ENCODE results near the gene ZNF345. TPM values are rescaled to one million over a fixed set of nuclear protein-coding genes. Genes with fewer than 3 reads are reported as not detected.

ZNF345 gene
- 0.06 and 1.8 TPM in 2 replicates for total RNA-seq (2014; rRNA removed; shearing (Covaris generic))

DNA sequence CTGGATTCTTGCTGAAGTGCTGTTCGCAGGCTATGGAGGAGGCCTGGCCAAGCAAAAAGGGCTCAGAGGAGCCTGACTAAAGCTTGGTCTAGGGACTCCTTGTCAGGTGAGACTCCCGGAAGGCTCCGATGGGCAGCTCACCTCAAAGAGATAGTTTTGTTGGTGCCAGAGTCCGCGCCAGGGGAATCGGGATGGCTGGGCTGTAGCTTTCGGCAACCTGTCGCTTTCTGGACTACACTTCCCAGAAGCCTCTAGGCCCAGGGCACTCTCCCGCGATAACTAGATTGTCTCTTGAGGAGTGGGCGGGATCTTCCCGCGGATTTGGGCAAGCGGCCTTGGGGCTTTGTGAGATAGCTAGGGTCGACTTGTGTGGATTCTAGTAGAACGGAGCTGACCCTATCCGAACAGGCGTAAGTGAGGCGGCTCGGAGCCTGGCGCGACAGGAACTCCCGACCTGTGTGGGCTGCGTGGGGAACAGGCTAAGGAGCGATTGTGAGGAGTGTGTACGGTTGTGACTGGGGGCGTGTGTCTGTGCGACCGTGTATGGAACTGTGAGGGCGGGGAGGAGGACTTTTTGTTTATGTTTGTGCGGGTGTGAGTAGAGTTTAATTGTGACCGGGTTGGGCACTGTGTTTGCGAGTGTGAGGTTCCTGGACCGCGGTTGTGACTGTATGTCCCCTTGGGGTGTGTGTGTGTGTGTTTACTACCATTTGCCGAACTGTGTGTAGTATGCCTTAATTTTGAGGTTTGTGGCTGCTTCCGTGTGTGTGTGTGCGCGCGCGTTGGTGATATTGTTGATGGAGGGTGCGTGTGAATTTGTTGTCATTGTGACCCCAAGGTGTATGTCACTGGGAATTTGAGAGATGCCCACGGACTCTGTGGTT is at the start of gene ZNF345:
Gene ZNF345, plus strand, starts transcription at position 318 of the 884 bp plus-strand sequence. CDS start 25,955 bp downstream, outside the sequence.
- Histone ChIP-seq H3K36me3 (no peaks in the 10 kb centered on the region), H3K4me1 (replicated peaks) (no peaks in the 10 kb centered on the region), H3K27ac (no peak within 1 kb of the TSS), H3K4me3 (peak within 1 kb of the TSS; percentile 28), H3K27me3 (replicated peaks) (no peaks in the 10 kb centered on the region), H3K9me3 (replicated peaks) (peaks cover 20% of the 10 kb centered on the region)
- peak in 1 of 2 experiments; percentile 1 for DNase-seq (ENCODE audit: low read depth in 1 of 2, low spot score in 2 of 2)

DNA sequence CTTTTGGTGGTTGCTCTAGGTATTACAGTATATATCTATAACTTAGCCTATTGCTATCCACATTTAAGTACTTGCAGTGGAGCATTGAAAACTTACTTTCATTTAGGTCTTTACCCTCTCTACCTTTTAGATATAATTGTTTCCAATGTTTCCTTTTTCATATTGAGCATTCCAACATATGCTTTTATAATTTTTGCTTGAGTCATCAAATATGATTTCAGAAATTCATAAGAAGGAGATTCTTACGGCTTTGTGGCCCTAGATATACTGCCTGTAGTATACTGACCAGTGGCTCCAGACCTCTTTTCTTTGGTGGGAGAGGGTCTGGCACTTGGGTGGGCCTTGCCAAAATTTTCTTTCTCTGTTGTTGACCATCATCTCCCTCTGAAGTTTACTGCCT is 45.3 kb upstream of the ZNF345 start:
- Histone ChIP-seq H3K4me1 (replicated peaks) (no peaks in the 10 kb centered on the region), H3K4me3 (no peak overlapping the region), H3K27me3 (replicated peaks) (no peaks in the 10 kb centered on the region), H3K9me3 (replicated peaks) (peaks cover 3% of the 10 kb centered on the region), H3K27ac (no peak overlapping the region), H3K36me3 (no peaks in the 10 kb centered on the region)
- DNase-seq (ENCODE audit: low read depth in 1 of 2, low spot score in 2 of 2): no peak

DNA sequence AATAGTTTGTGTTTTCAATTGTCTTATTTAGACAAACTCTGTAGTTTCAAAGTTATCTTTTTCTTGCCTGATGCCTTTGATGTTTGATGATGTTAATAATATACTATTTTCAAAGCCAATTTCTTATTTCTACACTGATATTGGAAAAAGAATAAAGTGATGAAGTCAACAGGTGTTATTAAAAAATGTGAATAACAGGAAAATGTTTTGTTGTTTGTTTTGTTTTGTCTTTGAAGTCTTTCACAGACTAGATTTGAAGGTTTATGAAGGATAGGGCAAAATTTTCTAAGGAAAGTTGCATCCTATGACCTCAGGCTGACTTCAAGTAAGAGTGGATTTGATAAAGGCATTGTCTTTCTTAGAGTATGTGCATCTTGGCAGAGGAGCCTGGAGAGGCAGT is 43.6 kb upstream of the ZNF345 start:
- Histone ChIP-seq H3K27me3 (replicated peaks) (no peaks in the 10 kb centered on the region), H3K4me1 (replicated peaks) (no peaks in the 10 kb centered on the region), H3K9me3 (replicated peaks) (peaks cover 3% of the 10 kb centered on the region), H3K4me3 (no peak overlapping the region), H3K27ac (no peak overlapping the region), H3K36me3 (no peaks in the 10 kb centered on the region)
- DNase-seq (ENCODE audit: low read depth in 1 of 2, low spot score in 2 of 2): no peak

DNA sequence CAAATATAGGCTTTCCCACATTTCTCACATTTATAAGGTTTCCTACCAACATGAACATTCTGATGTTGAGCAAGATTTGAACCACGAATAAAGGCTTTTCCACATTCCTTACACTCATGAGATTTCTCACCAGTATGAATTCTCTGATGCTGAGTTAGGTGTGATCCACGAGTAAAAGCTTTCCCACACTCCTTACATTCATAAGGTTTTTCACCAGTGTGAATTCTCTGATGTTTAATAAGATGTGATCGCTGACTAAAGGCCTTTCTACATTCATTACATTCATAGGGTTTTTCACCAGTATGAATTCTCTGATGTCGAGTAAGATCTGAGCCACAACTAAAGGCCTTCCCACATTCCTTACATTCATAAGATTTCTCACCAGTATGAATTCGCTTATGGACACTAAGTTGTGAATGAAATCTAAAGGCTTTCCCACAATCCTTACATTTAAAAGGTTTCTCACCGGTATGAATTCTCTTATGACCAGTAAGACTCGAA is 31.5 kb upstream of the ZNF345 start:
- H3K4me1 ChIP-seq (replicated peaks): no peaks in the 10 kb centered on the region
- no peak for DNase-seq (ENCODE audit: low read depth in 1 of 2, low spot score in 2 of 2)
- no peaks in the 10 kb centered on the region for H3K27me3 ChIP-seq (replicated peaks)
- peaks cover 17% of the 10 kb centered on the region for H3K9me3 ChIP-seq (replicated peaks)
- no peaks in the 10 kb centered on the region for H3K36me3 ChIP-seq
- no peak overlapping the region for H3K27ac ChIP-seq
- H3K4me3 ChIP-seq: no peak overlapping the region

DNA sequence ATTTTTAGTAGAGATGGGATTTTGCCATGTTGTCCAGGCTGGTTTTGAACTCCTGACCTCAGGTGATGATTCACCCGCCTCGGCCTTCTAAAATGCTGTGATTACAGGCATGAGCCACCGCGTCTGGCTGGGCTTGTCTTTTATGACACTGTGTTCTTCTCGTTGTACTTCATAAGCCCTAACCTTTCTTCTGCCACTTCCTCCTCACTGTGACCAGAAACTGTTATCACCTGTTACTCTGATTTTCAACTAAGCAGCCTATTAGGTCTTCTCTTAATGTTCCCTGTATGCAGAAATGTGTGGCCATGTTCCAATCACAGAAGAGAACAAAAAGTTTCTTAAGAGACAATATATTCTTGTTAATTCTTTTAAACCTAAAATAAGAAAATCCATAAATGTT is 28.9 kb upstream of the ZNF345 start:
- no peaks in the 10 kb centered on the region for H3K36me3 ChIP-seq
- no peak for DNase-seq (ENCODE audit: low read depth in 1 of 2, low spot score in 2 of 2)

DNA sequence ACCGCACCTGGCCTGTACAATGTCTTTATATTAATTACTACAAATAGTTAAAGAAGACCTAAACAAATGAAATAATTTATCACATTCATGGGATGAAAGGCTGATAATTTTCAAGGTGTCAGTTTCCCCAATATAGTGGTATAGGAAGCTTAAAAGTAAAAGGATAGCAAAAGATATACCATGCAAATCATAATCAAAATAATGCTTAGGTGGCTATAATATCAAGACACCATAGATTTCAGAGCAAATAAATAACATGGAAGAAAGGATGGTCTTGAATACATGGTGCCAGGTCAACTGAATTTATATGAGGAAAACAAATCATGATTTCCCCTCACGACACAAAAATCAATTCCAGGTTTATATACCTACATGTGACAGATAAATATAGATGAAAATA is 17.2 kb upstream of the ZNF345 start:
- H3K9me3 ChIP-seq (replicated peaks): peaks cover 12% of the 10 kb centered on the region
- no peaks in the 10 kb centered on the region for H3K36me3 ChIP-seq

More for the DNA sequence above, 28.9 kb upstream of the ZNF345 start:
- no peaks in the 10 kb centered on the region for H3K27me3 ChIP-seq (replicated peaks)
- H3K4me1 ChIP-seq (replicated peaks): no peaks in the 10 kb centered on the region
- H3K9me3 ChIP-seq (replicated peaks): peaks cover 12% of the 10 kb centered on the region
- H3K4me3 ChIP-seq: no peak overlapping the region
- H3K27ac ChIP-seq: no peak overlapping the region

DNA sequence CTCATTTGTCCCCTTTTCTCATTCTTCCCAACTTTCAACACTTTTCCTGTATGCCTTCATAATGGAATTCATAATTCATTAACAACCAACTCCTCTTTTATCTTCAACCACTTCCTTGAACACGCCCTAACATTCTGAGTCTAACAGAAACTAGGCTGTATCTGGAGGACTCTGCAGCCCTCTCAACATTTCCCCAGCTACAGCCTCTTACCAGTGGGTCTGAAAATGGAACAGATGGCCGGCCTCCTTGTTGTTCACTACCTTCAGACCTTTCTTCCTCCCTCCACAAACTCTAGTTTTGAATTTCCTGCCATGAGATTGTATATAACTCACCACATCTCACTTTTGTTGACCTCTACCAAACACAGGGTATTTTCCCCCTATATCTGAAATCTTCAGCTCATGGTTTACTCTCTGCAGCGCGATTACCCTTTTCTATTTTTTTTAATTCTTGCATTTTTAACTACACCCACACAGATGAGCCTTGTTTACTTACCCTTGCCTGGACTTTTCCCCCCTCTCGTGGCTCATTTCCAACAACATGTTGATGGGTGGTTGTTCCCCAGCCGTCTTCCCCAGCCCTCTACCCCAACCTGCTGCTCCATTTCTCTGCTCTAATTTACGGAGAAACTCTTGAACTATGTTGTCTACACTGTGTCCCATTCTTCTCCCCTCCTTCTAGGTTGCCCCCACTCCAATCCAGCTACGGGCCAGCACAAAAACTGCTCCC is 13.3 kb upstream of the ZNF345 start:
- H3K4me3 ChIP-seq: no peak overlapping the region
- H3K27ac ChIP-seq: no peak overlapping the region
- no peaks in the 10 kb centered on the region for H3K4me1 ChIP-seq (replicated peaks)
- H3K36me3 ChIP-seq: no peaks in the 10 kb centered on the region
- H3K9me3 ChIP-seq (replicated peaks): peaks cover 15% of the 10 kb centered on the region
- H3K27me3 ChIP-seq (replicated peaks): no peaks in the 10 kb centered on the region
- no peak for DNase-seq (ENCODE audit: low read depth in 1 of 2, low spot score in 2 of 2)

More for the DNA sequence above, 17.2 kb upstream of the ZNF345 start:
- no peak overlapping the region for H3K4me3 ChIP-seq
- H3K27me3 ChIP-seq (replicated peaks): no peaks in the 10 kb centered on the region
- DNase-seq (ENCODE audit: low read depth in 1 of 2, low spot score in 2 of 2): no peak
- H3K4me1 ChIP-seq (replicated peaks): no peaks in the 10 kb centered on the region
- H3K27ac ChIP-seq: no peak overlapping the region

DNA sequence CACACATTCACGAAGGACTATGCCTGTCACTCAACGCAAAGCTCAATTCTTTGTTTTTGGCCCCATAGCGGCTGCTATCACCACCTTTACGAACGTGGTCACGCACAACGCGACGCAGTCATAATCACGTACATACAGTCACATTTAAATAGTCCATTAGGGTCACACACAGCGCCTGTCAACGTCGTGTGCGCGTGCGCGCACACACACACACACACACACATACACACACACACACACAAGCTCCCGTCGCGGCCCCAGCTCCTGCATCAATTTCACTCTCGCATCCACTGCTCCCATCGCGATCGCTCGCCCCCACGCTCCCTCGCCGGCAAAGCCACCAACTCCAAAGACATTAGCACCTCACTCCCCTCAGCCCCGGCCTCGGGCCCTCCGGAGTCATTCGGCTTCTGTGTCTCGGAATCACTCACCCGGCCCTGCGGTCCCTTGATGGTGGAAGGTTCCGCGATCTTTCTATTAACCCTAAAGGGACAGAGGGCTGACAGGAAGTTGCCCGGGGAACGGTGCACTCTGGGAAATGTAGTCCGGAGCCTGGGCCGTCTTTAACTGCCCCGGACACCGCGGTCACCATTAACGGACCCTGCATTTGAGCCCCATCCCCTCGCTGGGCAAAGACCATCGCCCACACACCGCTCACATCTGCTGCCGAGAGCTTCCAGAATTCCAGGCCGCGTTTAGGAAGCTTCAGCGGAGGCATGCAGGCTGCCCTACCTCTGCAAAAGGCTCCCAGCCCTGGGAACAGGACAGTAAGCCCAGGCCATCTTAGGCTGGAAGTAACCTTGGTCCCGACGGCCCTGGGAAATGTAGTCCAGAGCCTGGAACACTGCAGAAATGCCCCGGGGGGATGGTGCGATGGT is 12.5 kb upstream of the ZNF345 start, which contains the start of gene ZNF790:
Gene ZNF790, minus strand, starts transcription at position 482 of the 878 bp plus-strand sequence. CDS start 12,768 bp downstream, outside the sequence.
- H3K27ac ChIP-seq: no peak within 1 kb of the TSS
- DNase-seq (ENCODE audit: low read depth in 1 of 2, low spot score in 2 of 2): no peak
- no peaks in the 10 kb centered on the region for H3K27me3 ChIP-seq (replicated peaks)
- peak within 1 kb of the TSS; percentile 21 for H3K4me3 ChIP-seq
- no peaks in the 10 kb centered on the region for H3K4me1 ChIP-seq (replicated peaks)
- H3K9me3 ChIP-seq (replicated peaks): peaks cover 15% of the 10 kb centered on the region
- H3K36me3 ChIP-seq: no peaks in the 10 kb centered on the region

DNA sequence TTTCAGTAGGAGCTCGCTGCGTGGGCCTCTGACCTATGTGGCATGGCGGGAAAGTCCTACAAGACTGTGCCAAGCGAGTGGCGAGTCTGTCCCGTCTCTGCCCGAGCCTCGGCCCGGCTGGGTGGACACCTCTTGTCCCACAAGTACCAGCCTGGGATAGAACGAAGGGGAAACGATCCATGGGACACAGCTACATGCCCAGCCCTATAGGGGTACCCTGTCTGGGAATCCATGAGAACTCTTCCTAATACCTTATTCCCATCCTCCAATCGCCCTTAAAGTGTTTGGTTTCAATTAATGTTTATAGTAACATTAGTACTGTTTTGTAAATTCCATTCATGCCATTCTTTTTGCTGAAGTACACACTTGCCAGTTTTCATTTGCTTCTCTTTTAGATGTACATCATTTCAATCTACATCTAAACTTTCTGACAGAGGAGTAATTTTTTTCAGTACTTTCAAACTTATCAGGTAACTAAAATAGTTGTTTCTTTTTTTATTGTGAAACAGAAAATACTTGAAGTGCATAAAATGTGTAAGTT is 11.8 kb upstream of the ZNF345 start:
- Histone ChIP-seq H3K4me1 (replicated peaks) (no peaks in the 10 kb centered on the region), H3K4me3 (no peak overlapping the region; the same call in 1 of the 2 replicates), H3K27ac (no peak overlapping the region), H3K36me3 (no peaks in the 10 kb centered on the region), H3K9me3 (replicated peaks) (peaks cover 15% of the 10 kb centered on the region), H3K27me3 (replicated peaks) (no peaks in the 10 kb centered on the region)
- no peak for DNase-seq (ENCODE audit: low read depth in 1 of 2, low spot score in 2 of 2)

DNA sequence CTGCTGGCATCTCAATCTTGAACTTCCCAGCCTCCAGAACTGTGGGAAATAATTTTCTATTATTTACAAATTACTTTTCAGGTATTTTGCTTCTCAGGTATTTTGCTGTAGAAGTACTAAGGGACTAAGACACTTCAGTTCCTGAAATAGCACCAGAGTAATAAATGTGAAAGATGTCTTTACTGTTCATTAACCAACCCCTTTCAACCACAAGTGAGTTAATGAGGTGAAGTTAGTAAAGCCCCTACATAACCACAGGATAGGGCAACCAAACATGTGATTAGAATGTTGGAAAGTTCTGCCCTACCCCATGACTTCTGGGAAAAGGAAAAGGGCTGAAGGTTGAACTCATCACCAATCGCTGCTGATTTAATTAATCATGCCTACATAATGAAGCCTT is 2.7 kb upstream of the ZNF345 start:
- Histone ChIP-seq H3K36me3 (no peaks in the 10 kb centered on the region), H3K27ac (no peak overlapping the region), H3K4me1 (replicated peaks) (no peaks in the 10 kb centered on the region), H3K4me3 (no peak overlapping the region), H3K27me3 (replicated peaks) (no peaks in the 10 kb centered on the region), H3K9me3 (replicated peaks) (peaks cover 18% of the 10 kb centered on the region)
- no peak for DNase-seq (ENCODE audit: low read depth in 1 of 2, low spot score in 2 of 2)

DNA sequence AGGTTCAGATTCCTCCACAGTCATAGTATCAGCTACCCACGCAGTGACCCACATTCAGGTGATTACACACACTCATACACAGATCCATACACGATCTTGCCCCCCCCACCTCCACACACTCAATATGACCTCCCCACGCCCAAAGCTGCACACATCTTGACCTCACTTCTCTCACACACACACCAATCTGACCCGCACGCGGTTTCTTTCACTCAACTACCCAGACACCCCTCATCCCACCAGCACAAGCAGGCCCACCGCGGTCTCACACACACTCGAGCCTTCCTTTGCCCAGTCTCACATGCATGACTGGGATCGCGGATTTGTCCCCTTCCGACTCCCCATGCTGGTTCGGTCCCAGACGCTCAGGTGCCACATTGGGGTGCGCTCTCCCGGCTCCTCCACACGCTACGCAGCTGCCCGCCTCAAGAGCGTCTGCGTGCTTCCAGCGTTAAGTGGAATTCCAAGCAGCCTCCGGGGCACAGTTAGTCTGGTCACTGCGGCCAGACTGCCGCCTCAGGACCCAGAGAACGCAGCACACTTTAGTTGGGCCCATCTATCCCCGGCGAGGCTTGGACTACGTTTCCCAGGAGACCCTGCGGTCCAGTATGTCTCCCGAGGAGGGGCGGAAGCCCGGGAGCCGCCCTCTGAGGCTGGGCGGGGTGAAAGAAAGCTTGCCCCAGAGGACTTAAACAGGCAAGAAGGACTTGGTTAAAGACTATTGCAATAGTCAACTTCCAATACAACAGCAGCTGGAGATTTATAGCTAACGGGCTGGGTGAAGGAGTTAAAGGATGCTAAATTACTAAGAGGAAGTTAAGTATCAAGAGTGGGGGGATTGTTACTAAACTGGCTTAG is 746 bp upstream of the ZNF345 start:
- H3K27me3 ChIP-seq (replicated peaks): no peaks in the 10 kb centered on the region
- no peaks in the 10 kb centered on the region for H3K36me3 ChIP-seq
- H3K4me1 ChIP-seq (replicated peaks): no peaks in the 10 kb centered on the region
- no peak overlapping the region for H3K27ac ChIP-seq
- H3K9me3 ChIP-seq (replicated peaks): peaks cover 18% of the 10 kb centered on the region
- H3K4me3 ChIP-seq: peak overlapping the region; percentile 28
- DNase-seq (ENCODE audit: low read depth in 1 of 2, low spot score in 2 of 2): no peak

DNA sequence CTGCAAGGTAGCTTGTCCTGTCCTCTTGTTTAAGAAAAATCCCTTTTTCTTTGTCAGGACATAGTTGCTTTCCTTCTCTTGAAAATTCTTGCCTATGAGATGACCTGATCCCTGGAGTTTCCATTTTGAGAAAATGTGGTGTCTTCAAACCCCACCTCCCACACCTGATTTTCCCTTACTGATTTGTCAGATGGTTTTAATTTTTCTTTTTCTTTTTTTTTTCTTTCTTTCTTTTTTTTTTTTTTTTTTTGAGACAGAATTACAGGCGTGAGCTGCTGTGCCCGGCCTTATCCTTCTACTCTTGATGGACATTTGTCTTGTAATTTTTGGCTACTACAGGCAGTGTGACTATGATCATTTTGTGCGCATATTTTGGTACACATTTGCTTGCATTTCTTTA is 1.2 kb downstream of the ZNF345 start:
- Histone ChIP-seq H3K27me3 (replicated peaks) (no peaks in the 10 kb centered on the region), H3K4me1 (replicated peaks) (no peaks in the 10 kb centered on the region), H3K27ac (no peak overlapping the region), H3K4me3 (no peak overlapping the region), H3K9me3 (replicated peaks) (peaks cover 21% of the 10 kb centered on the region), H3K36me3 (no peaks in the 10 kb centered on the region)
- DNase-seq (ENCODE audit: low read depth in 1 of 2, low spot score in 2 of 2): no peak

Measured in SJSA1 (cell line).